ENCODE measurements around the gene PROX2. TPM values are rescaled to one million over a fixed set of nuclear protein-coding genes. Genes with fewer than 3 reads are reported as not detected.

Gene PROX2
- total and polyA plus RNA-seq, 2 experiments from 2014 or later: 0.05 TPM; not detected in 1

DNA sequence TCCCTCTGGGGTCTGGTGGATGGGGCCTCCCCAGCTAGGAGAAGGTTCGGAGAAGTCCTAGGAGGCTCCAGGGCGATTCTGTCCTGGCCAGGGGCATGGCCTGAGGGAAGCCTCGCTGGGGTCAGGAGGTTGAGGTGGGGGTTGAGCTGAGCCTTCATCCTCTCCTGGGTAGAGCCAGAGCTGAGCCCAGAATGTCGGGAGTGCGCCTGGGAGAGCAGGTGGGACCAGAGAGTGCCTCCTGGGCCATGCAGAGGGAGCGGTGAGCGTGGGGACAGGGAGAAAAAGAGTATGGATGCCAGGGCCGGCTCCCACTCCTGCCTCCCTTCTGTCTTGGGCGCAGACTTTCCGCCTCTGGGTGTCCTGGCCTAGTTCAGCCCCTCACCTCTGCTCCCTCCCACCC lies 34.0 kb upstream of the PROX2 start:
- whole genome bisulfite sequencing, 2 experiments (ENCODE audit: low coverage in 1 of 2, low lambda C conversion rate in 2 of 2, missing lambda C conversion rate in 2 of 2): 92 to 95% methylated on average over 10 of the region's 10 CpGs
- Histone ChIP-seq H3K4me2 (ENCODE audit: unreplicated experiment) (no peak overlapping the region), H3K27ac (no peak overlapping the region), H3F3A (ENCODE audit: insufficient read depth) (peaks cover 9% of the 10 kb centered on the region; the same call in 1 of the 2 replicates), H3K4me1 (ENCODE audit: insufficient read depth) (peaks cover 4% of the 10 kb centered on the region; the same call in 1 of the 2 replicates), H3K36me3 (ENCODE audit: low read depth) (no peaks in the 10 kb centered on the region), H3K79me2 (ENCODE audit: insufficient read depth) (no peaks in the 10 kb centered on the region), H4K20me1 (ENCODE audit: insufficient read depth) (no peaks in the 10 kb centered on the region), H3K4me3 (no peak overlapping the region), H3K9ac (no peak overlapping the region), H2AFZ (no peak overlapping the region), H3K27me3 (replicated peaks; ENCODE audit: insufficient read depth) (no peaks in the 10 kb centered on the region), H3K9me2 (ENCODE audit: insufficient read depth) (no peaks in the 10 kb centered on the region), H3K9me3 (ENCODE audit: low read depth) (no peaks in the 10 kb centered on the region)
- TF ChIP-seq EZH2phosphoT487 (IDR thresholded peaks at IDR 0.05; ENCODE audit: insufficient read depth, low read depth) (no peak), EZH2 (IDR thresholded peaks at IDR 0.05; ENCODE audit: insufficient read depth, poor library complexity, severe bottlenecking) (no peak)
- DNase-seq: no peak
- in situ Hi-C loops (cut with MboI): loop anchor here (10.0 kb wide), 1 partner anchor 185 kb away; no protein-coding TSS in a partner anchor

- H3K9ac ChIP-seq: no peak overlapping the region
- in situ Hi-C loops (cut with MboI): no loop called here
- no peak overlapping the region for H3K4me3 ChIP-seq
- H3K36me3 ChIP-seq (ENCODE audit: low read depth): no peaks in the 10 kb centered on the region
- 89 to 92% methylated on average over 11 to 14 of the region's 14 CpGs for WGBS, 2 experiments (ENCODE audit: low coverage in 1 of 2, low lambda C conversion rate in 2 of 2, missing lambda C conversion rate in 2 of 2)
- H4K20me1 ChIP-seq (ENCODE audit: insufficient read depth): no peaks in the 10 kb centered on the region
- no peak overlapping the region for H3K4me2 ChIP-seq (ENCODE audit: unreplicated experiment)
- DNase-seq: no peak
- no peak overlapping the region for H3K27ac ChIP-seq
- no peaks in the 10 kb centered on the region for H3K27me3 ChIP-seq (replicated peaks; ENCODE audit: insufficient read depth)
- H2AFZ ChIP-seq: no peak overlapping the region
- H3K4me1 ChIP-seq (ENCODE audit: insufficient read depth): peaks cover 4% of the 10 kb centered on the region; the same call in 1 of the 2 replicates
- TF ChIP-seq EZH2 (IDR thresholded peaks at IDR 0.05; ENCODE audit: insufficient read depth, poor library complexity, severe bottlenecking): no peak
- TF ChIP-seq EZH2phosphoT487 (IDR thresholded peaks at IDR 0.05; ENCODE audit: insufficient read depth, low read depth): no peak
- no peaks in the 10 kb centered on the region for H3K9me3 ChIP-seq (ENCODE audit: low read depth)
- peaks cover 13% of the 10 kb centered on the region; the same call in 1 of the 2 replicates for H3F3A ChIP-seq (ENCODE audit: insufficient read depth)
- no peaks in the 10 kb centered on the region for H3K9me2 ChIP-seq (ENCODE audit: insufficient read depth)
- H3K79me2 ChIP-seq (ENCODE audit: insufficient read depth): no peaks in the 10 kb centered on the region
Measured at GRCh38 chr14:74909501-74909900, 33.6 kb upstream of the PROX2 start.

DNA sequence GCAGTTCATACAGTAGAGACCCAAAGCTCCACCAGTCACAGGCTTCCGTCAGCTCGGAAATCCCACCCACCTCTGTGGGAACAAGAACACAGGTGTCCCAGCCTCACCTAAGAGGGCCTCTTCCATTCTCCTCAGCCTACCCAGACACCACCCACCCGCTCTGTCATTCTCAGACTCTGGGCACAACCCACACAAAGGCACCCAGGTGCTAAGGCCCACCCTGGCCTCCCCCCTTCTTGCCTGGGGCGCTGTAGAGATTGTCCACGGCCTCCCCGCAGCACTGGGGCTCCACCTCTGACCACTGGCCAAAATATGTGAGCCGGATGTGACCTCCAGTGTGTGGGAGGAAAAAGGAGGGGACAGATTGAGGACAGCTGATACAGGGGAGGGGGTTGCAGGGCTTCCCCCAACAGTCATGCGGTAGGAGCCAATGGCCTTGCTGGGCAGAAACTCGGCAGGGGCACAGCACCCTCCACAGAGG lies 33.0 kb upstream of the PROX2 start:
- 80 to 81% methylated on average over 9 of the region's 9 CpGs for WGBS, 2 experiments (ENCODE audit: low coverage in 1 of 2, low lambda C conversion rate in 2 of 2, missing lambda C conversion rate in 2 of 2)

DNA sequence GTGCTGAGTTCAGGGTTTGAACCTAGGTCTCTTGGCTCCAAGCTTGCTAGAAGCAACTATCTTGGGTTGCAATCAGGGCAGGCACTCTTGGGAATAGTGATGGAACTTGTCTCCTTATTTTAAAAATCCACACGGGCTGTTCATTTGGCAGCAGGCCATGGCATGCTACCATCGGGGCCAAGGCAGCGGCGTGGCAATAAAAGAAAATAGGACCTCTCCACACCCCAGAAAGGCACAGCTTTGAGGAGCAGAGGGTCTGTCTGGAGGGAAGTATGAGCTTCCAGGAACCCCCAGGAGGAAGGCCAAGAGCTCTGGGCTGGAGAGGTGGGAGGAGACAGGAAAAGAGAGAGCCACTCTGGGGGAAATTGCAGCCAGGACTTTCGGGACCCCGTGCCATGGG lies 31.8 kb upstream of the PROX2 start:
- Histone ChIP-seq H3K4me3 (no peak overlapping the region), H3K4me1 (ENCODE audit: insufficient read depth) (peaks cover 4% of the 10 kb centered on the region; the same call in 1 of the 2 replicates), H3K9ac (no peak overlapping the region), H2AFZ (no peak overlapping the region), H3F3A (ENCODE audit: insufficient read depth) (peaks cover 22% of the 10 kb centered on the region; the same call in 1 of the 2 replicates), H4K20me1 (ENCODE audit: insufficient read depth) (no peaks in the 10 kb centered on the region), H3K79me2 (ENCODE audit: insufficient read depth) (no peaks in the 10 kb centered on the region), H3K27me3 (replicated peaks; ENCODE audit: insufficient read depth) (no peaks in the 10 kb centered on the region), H3K9me3 (ENCODE audit: low read depth) (no peaks in the 10 kb centered on the region), H3K27ac (no peak overlapping the region), H3K9me2 (ENCODE audit: insufficient read depth) (no peaks in the 10 kb centered on the region), H3K4me2 (ENCODE audit: unreplicated experiment) (no peak overlapping the region), H3K36me3 (ENCODE audit: low read depth) (peaks cover 5% of the 10 kb centered on the region)
- in situ Hi-C loops (cut with MboI): no loop called here
- WGBS, 2 experiments (ENCODE audit: low coverage in 1 of 2, low lambda C conversion rate in 2 of 2, missing lambda C conversion rate in 2 of 2): 28 to 39% methylated on average over 6 of the region's 6 CpGs
- DNase-seq: peak; percentile 22
- TF ChIP-seq EZH2phosphoT487 (IDR thresholded peaks at IDR 0.05; ENCODE audit: insufficient read depth, low read depth) (no peak), EZH2 (IDR thresholded peaks at IDR 0.05; ENCODE audit: insufficient read depth, poor library complexity, severe bottlenecking) (no peak)

More for the DNA sequence above, 33.0 kb upstream of the PROX2 start:
- Histone ChIP-seq H3K36me3 (ENCODE audit: low read depth) (no peaks in the 10 kb centered on the region), H3K27ac (no peak overlapping the region), H3K9ac (no peak overlapping the region), H3K79me2 (ENCODE audit: insufficient read depth) (no peaks in the 10 kb centered on the region), H3K9me2 (ENCODE audit: insufficient read depth) (no peaks in the 10 kb centered on the region), H3F3A (ENCODE audit: insufficient read depth) (peaks cover 19% of the 10 kb centered on the region; the same call in 1 of the 2 replicates), H3K4me2 (ENCODE audit: unreplicated experiment) (no peak overlapping the region), H3K27me3 (replicated peaks; ENCODE audit: insufficient read depth) (no peaks in the 10 kb centered on the region), H2AFZ (no peak overlapping the region), H3K9me3 (ENCODE audit: low read depth) (no peaks in the 10 kb centered on the region), H3K4me3 (no peak overlapping the region), H3K4me1 (ENCODE audit: insufficient read depth) (peaks cover 4% of the 10 kb centered on the region; the same call in 1 of the 2 replicates), H4K20me1 (ENCODE audit: insufficient read depth) (no peaks in the 10 kb centered on the region)
- in situ Hi-C loops (cut with MboI): no loop called here
- no peak for TF ChIP-seq EZH2phosphoT487 (IDR thresholded peaks at IDR 0.05; ENCODE audit: insufficient read depth, low read depth)
- TF ChIP-seq EZH2 (IDR thresholded peaks at IDR 0.05; ENCODE audit: insufficient read depth, poor library complexity, severe bottlenecking): no peak
- DNase-seq: no peak

Data from GM23248 (cell line).